ENCODE results near the gene SYNPR.

SYNPR gene

GRCh38 chr3:63609408-63609807 is 331.3 kb downstream of the SYNPR start:
- POLR2A ChIA-PET (ENCODE audit: low non-redundant PET) = no interaction called here

DNA sequence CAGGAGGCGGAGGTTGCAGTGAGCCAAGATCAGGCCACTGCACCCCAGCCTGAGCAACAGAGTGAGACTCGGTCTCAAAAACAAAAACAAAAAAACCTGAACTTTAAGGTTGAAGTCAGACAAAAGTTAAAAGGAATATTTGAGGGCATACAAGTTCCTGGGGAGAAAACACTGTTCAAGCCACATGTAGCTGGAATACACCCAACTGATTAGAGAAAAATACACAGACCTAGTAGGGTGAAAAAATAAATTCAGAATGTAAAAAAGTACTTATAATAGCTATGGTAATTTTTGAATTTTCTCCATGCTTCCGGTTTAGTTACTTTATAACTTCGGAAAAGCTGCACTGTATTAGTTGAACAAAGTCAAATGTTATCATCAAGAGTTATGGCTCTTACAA is 331.7 kb downstream of the SYNPR start:
- CTCF ChIA-PET = no interaction called here
- POLR2A ChIA-PET (ENCODE audit: low non-redundant PET) = no interaction called here
- H3K27ac ChIP-seq = no peak overlapping the region
- no peak for DNase-seq (ENCODE audit: low spot score)
- TF ChIP-seq CTCF (conservative IDR thresholded peaks at IDR 0.05; ENCODE audit: low read depth) = no peak

More at GRCh38 chr3:63609408-63609807, 331.3 kb downstream of the SYNPR start:
- H3K27ac ChIP-seq = no peak overlapping the region
- CTCF ChIA-PET = no interaction called here
- no peak for TF ChIP-seq CTCF (conservative IDR thresholded peaks at IDR 0.05; ENCODE audit: low read depth)
- DNase-seq (ENCODE audit: low spot score) = no peak

- CTCF ChIA-PET = no interaction called here
- H3K27ac ChIP-seq = no peak overlapping the region
- TF ChIP-seq CTCF (conservative IDR thresholded peaks at IDR 0.05; ENCODE audit: low read depth) = no peak
- POLR2A ChIA-PET (ENCODE audit: low non-redundant PET) = no interaction called here
- DNase-seq (ENCODE audit: low spot score) = no peak
Observed at GRCh38 chr3:63611382-63611781, 333.3 kb downstream of the SYNPR start.

DNA sequence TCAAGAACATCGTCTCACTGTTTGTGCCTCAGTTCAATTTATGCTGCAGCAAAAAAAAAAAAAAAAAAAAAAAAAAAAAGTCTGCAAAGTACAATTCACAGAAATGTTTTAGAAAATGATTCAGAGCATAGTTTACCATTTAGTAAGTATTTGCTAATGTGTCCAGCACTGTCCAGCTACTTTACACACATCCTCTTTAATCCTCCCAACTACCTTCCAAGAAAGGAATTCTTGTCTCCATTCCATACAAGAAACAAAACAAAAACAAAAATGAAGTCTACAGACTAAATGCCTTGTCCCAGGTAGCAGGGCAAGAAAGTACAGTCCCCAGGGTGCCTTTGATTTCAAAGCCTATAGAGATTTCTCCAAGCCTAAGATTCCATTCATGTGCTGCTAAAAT is 335.5 kb downstream of the SYNPR start:
- CTCF ChIA-PET = no interaction called here
- DNase-seq (ENCODE audit: low spot score) = no peak
- POLR2A ChIA-PET (ENCODE audit: low non-redundant PET) = no interaction called here
- TF ChIP-seq CTCF (conservative IDR thresholded peaks at IDR 0.05; ENCODE audit: low read depth) = no peak
- H3K27ac ChIP-seq = no peak overlapping the region

DNA sequence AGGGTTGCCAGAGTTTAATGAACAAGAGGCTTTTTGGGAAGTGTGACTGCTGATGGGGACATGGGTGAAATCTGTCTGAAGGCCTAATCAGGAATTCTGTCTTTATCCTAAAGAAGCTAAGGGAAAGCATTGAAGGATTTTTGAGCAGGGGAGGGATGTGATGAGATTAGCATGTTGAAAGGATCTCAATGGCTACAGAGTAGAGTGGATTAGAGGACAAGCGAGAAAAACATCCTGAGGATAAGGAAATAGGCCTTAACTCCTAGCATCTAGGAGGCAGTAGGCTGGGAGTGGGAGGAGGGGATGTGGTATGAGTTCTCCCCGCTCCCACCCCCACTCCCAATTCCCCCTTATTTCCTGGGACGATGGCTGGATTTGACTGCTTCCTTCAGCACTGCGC is 339.3 kb downstream of the SYNPR start:
- POLR2A ChIA-PET (ENCODE audit: low non-redundant PET) = no interaction called here
- no peak overlapping the region for H3K27ac ChIP-seq
- DNase-seq (ENCODE audit: low spot score) = no peak
- TF ChIP-seq CTCF (conservative IDR thresholded peaks at IDR 0.05; ENCODE audit: low read depth) = no peak
- CTCF ChIA-PET = interaction anchor here (0.6 kb wide), 1 partner anchor 494 kb away, joined by 6 read pairs; no protein-coding TSS in a partner anchor

GRCh38 chr3:63624941-63625560 is 346.9 kb downstream of the SYNPR start:
- CTCF ChIA-PET = interaction anchor here (0.6 kb wide), 1 partner anchor 37 kb away, joined by 5 read pairs; no protein-coding TSS in a partner anchor
- POLR2A ChIA-PET (ENCODE audit: low non-redundant PET) = no interaction called here
- peak; percentile 61 for DNase-seq (ENCODE audit: low spot score)
- TF ChIP-seq CTCF (conservative IDR thresholded peaks at IDR 0.05; ENCODE audit: low read depth) = no peak
- no peak overlapping the region for H3K27ac ChIP-seq

Measured in RWPE1 (cell line).